Measurements from ENCODE around the gene CD209. TPM values are rescaled to one million over a fixed set of nuclear protein-coding genes. Genes with fewer than 3 reads are reported as not detected.

CD209 gene
- total RNA-seq, 1 experiment from 2014 or later: not detected

DNA sequence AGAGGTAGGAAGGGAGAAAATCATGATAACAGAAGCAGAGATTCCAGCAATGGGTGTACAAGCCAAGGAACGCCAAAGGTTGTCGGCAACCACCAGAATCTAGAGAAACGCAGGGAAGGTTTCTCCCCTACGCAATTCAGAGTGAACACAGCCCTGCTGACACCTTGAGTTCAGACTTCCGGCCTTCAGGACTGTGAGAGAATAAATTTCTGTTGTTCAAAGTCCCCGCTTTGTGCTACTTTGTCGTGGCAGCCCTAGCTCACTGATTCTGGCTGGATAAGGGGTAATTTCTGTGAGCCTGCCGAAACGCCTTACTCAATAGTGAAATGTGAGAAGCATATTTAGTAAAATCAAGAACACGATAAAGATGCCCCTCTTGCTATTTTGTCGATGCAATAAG lies 10.1 kb downstream of the CD209 start:
- no peak overlapping the region for H2AFZ ChIP-seq (ENCODE audit: low read length)
- H3K36me3 ChIP-seq (ENCODE audit: low read depth, low read length): no peaks in the 10 kb centered on the region
- DNase-seq (no peak), ATAC-seq (no peak)
- no peaks in the 10 kb centered on the region for H3K9me3 ChIP-seq (ENCODE audit: low read length)
- H3K27ac ChIP-seq (ENCODE audit: low read length): no peak overlapping the region
- no peaks in the 10 kb centered on the region for H3K9me2 ChIP-seq (replicated peaks; ENCODE audit: low read length)
- CTCF ChIA-PET: no interaction called here
- no peak for TF ChIP-seq EZH2phosphoT487 (IDR thresholded peaks at IDR 0.05; ENCODE audit: borderline replicate concordance, low read length)
- TF ChIP-seq, protein P1, sequence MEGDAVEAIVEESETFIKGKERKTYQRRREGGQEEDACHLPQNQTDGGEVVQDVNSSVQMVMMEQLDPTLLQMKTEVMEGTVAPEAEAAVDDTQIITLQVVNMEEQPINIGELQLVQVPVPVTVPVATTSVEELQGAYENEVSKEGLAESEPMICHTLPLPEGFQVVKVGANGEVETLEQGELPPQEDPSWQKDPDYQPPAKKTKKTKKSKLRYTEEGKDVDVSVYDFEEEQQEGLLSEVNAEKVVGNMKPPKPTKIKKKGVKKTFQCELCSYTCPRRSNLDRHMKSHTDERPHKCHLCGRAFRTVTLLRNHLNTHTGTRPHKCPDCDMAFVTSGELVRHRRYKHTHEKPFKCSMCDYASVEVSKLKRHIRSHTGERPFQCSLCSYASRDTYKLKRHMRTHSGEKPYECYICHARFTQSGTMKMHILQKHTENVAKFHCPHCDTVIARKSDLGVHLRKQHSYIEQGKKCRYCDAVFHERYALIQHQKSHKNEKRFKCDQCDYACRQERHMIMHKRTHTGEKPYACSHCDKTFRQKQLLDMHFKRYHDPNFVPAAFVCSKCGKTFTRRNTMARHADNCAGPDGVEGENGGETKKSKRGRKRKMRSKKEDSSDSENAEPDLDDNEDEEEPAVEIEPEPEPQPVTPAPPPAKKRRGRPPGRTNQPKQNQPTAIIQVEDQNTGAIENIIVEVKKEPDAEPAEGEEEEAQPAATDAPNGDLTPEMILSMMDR (conservative IDR thresholded peaks at IDR 0.05; ENCODE audit: low read depth, low read length): no peak
- no peak for TF ChIP-seq EZH2 (IDR thresholded peaks at IDR 0.05; ENCODE audit: low read length, unreplicated experiment)
- H3K4me1 ChIP-seq (ENCODE audit: insufficient read depth, low read length): no peaks in the 10 kb centered on the region
- no peaks in the 10 kb centered on the region for H3K79me2 ChIP-seq (ENCODE audit: low read length)
- H3K4me2 ChIP-seq (ENCODE audit: low read length): no peak overlapping the region
- no peak overlapping the region for H3K4me3 ChIP-seq (ENCODE audit: low read length)
- H4K20me1 ChIP-seq (ENCODE audit: low read length): no peaks in the 10 kb centered on the region
- intact Hi-C loops (cut with micrococcal nuclease): no loop called here
- H3F3A ChIP-seq (ENCODE audit: low read length, unreplicated experiment): no peaks in the 10 kb centered on the region
- POLR2A ChIA-PET (ENCODE audit: unreplicated experiment): no interaction called here
- no TSS peak for BruUV-seq (replicated peaks)
- no peak overlapping the region for H3K9ac ChIP-seq (ENCODE audit: low read length)
- H3K27me3 ChIP-seq (ENCODE audit: low read length): peaks cover 43% of the 10 kb centered on the region

DNA sequence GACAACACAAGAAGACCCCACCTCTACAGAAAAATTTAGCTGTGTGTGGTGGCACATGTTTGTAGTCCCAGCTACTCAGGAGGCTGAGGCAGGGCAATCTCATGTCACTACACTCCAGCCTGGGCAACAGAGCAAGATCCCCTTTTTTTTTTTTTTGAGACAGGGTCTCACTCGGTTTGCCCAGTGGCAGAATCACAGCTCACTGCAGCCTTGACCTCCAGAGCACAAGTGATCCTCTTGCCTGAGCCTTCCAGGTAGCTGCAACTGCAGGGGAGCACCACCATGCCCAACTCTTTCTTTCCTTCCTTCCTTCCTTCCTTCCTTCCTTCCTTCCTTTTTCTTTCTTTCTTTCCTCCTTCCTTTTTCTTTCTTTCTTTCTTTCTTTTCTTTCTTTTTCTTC lies 11.2 kb downstream of the CD209 start:
- no peak overlapping the region for H2AFZ ChIP-seq (ENCODE audit: low read length)
- ATAC-seq (no peak), DNase-seq (no peak)
- peaks cover 45% of the 10 kb centered on the region for H3K27me3 ChIP-seq (ENCODE audit: low read length)
- TF ChIP-seq, protein P1 (conservative IDR thresholded peaks at IDR 0.05; ENCODE audit: low read depth, low read length): no peak
- no peak for TF ChIP-seq EZH2 (IDR thresholded peaks at IDR 0.05; ENCODE audit: low read length, unreplicated experiment)
- no peak for TF ChIP-seq EZH2phosphoT487 (IDR thresholded peaks at IDR 0.05; ENCODE audit: borderline replicate concordance, low read length)
- H3K9ac ChIP-seq (ENCODE audit: low read length): no peak overlapping the region
- H3F3A ChIP-seq (ENCODE audit: low read length, unreplicated experiment): no peaks in the 10 kb centered on the region
- no peaks in the 10 kb centered on the region for H3K36me3 ChIP-seq (ENCODE audit: low read depth, low read length)
- no peaks in the 10 kb centered on the region for H3K79me2 ChIP-seq (ENCODE audit: low read length)
- no peaks in the 10 kb centered on the region for H3K9me3 ChIP-seq (ENCODE audit: low read length)
- H3K4me3 ChIP-seq (ENCODE audit: low read length): no peak overlapping the region
- ChIA-PET CTCF (no interaction called here), POLR2A (ENCODE audit: unreplicated experiment) (no interaction called here)
- H3K4me1 ChIP-seq (ENCODE audit: insufficient read depth, low read length): no peaks in the 10 kb centered on the region
- intact Hi-C loops (cut with micrococcal nuclease): no loop called here
- no peaks in the 10 kb centered on the region for H4K20me1 ChIP-seq (ENCODE audit: low read length)
- no peaks in the 10 kb centered on the region for H3K9me2 ChIP-seq (replicated peaks; ENCODE audit: low read length)
- H3K4me2 ChIP-seq (ENCODE audit: low read length): no peak overlapping the region
- H3K27ac ChIP-seq (ENCODE audit: low read length): no peak overlapping the region
- BruUV-seq (replicated peaks): no TSS peak

DNA sequence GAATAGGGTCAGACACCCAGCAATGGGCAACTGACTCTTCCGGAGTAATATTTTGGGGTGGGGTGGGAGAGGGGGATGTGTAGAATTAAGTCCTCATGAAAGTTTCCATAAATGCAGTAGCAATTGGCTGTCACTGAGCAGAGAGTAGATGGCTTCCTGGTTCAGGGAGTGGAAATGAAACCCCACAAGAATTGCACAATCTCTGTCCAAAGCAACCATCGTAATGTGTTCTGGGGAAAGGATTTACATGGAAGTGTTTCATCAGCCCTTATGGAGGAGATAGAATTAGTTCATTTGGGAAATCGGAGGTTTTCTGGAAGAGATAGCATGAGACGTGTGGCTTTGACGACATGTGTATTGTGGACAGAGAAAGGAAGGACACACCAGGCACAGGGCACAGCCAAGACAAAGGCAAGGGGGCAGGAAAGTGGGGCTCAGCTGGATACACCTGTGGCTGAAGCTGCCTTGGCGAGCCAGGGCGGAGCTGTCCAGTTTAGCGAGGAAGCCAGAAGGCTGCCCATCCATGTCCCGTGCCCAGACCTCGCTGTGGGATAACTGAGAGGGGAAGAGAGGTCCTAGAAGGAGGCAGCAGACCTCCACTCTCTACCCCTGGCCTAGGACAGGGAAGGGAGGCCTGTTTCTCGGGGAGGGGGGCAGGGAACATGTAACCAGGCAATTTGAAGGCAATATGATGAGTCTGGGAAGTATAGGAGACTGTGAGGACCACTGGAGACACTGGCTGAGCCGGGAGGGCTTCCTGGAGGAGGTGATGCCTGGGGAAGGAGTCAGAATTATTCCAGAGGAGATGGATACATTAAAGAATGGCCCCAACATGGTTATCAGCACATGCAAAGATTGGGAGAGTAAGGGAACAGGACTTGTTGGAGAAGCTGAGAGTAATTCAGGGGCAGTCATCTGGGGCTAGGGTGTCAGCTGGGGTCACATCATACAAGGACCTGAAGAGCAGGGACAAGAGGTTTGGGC lies 12.8 kb downstream of the CD209 start:
- TF ChIP-seq EZH2phosphoT487 (IDR thresholded peaks at IDR 0.05; ENCODE audit: borderline replicate concordance, low read length) (no peak), EZH2 (IDR thresholded peaks at IDR 0.05; ENCODE audit: low read length, unreplicated experiment) (no peak)
- TF ChIP-seq, protein P1 (conservative IDR thresholded peaks at IDR 0.05; ENCODE audit: low read depth, low read length): no peak
- DNase-seq (no peak), ATAC-seq (no peak)
- no peaks in the 10 kb centered on the region for H3K36me3 ChIP-seq (ENCODE audit: low read depth, low read length)
- intact Hi-C loops (cut with micrococcal nuclease): no loop called here
- no peaks in the 10 kb centered on the region for H3K79me2 ChIP-seq (ENCODE audit: low read length)
- H2AFZ ChIP-seq (ENCODE audit: low read length): no peak overlapping the region
- no peaks in the 10 kb centered on the region for H3F3A ChIP-seq (ENCODE audit: low read length, unreplicated experiment)
- CTCF ChIA-PET: no interaction called here
- no peaks in the 10 kb centered on the region for H3K9me3 ChIP-seq (ENCODE audit: low read length)
- H3K27me3 ChIP-seq (ENCODE audit: low read length): peaks cover 46% of the 10 kb centered on the region
- H3K4me2 ChIP-seq (ENCODE audit: low read length): no peak overlapping the region
- BruUV-seq (replicated peaks): no TSS peak
- no peaks in the 10 kb centered on the region for H3K4me1 ChIP-seq (ENCODE audit: insufficient read depth, low read length)
- no peaks in the 10 kb centered on the region for H4K20me1 ChIP-seq (ENCODE audit: low read length)
- H3K9ac ChIP-seq (ENCODE audit: low read length): no peak overlapping the region
- no peak overlapping the region for H3K4me3 ChIP-seq (ENCODE audit: low read length)
- H3K27ac ChIP-seq (ENCODE audit: low read length): no peak overlapping the region
- POLR2A ChIA-PET (ENCODE audit: unreplicated experiment): no interaction called here
- no peaks in the 10 kb centered on the region for H3K9me2 ChIP-seq (replicated peaks; ENCODE audit: low read length)
